Measurements from ENCODE around the gene RDH13.
"Not testable (repeated sequence)": the region's sequence is repeated elsewhere in the genome, so short reads cannot be mapped to it uniquely, and the experiment has no call there.

Gene RDH13

DNA sequence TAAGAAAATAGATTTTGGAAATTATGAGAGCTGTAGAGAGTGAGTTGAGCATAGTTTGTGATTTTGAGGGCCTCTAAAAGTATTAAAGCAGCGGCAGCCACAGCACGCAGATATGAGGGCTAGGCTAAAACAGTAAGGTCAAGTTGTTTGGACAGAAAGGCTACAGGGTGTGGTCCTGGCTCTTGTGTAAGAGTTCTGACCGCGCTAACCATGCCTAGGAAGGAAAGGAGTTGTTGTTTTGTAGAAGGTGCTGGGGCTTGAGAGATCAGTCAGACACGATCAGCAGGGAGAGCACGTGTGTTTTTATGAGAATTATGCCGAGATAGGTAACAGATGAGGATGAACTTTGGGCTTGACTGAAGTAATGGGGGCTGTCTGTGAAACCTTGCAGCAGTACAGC lies 54.2 kb downstream of the RDH13 start:
- not testable (repeated sequence) for DNase-seq

- DNase-seq, result not testable (repeated sequence)
Measured at GRCh38 chr19:55008189-55008588, 54.8 kb downstream of the RDH13 start.

- DNase-seq, result not testable (repeated sequence)
Measured at GRCh38 chr19:55007537-55007936, 55.4 kb downstream of the RDH13 start.

GRCh38 chr19:55006795-55007194 lies 56.2 kb downstream of the RDH13 start:
- not testable (repeated sequence) for DNase-seq

DNA sequence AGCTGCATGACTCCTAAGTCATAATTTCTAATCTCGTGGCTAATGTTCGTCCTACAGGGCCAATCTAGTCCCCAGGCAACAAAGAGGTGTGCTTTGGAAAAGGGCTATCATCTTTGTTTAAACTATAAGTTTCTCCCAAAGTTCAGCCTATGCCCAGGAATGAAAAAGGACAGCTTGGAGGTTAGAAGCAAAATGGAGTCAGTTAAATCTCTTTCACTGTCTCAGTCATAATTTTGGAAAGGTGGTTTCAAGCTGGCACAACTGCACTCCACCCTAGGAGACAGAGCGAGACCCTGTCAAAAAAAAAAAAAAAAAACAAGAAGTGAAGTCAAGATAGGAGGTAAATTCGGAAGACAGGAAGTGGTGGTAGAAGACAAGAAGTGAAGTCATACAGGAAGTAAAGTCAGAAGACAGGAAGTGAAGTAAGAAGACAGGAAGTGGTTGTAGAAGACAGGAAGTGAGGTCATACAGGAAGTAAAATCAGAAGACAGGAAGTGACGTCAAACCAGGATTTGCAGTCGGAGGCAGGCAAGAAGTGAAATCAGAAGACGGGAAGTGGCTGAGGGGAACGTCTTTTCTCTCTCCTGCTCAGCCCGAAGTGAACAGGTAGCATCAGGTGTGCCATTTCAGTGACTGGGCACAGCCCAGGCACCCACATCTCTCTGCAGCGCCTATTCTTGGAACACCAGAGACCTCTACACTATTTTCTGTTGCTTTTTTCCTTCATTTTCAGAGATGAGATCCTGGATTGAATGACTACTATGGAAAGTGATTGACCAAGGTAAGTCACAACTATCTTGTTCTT lies 57.1 kb downstream of the RDH13 start:
- no peak for DNase-seq

DNA sequence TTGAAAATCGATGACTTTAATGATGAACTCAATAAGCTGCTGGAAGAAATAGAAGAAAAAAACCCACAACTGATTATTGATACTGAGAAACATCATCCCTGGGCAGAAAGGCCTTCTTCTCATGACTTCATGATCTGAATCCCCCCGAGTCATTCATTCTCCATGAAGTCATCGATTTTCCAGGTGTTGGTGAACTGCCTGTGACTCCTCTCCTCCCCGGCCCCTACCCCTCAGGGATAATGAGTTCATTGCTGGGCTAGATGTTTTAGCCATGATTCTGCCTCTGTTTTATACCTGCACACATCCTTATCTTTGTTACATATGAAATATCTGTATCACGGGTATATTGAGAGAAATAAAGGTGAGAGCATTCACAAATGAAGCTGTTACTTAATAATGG lies 62.2 kb downstream of the RDH13 start:
- no peak for DNase-seq

GRCh38 chr19:54998751-54999239 lies 64.2 kb downstream of the RDH13 start:
- not testable (repeated sequence) for DNase-seq

DNA sequence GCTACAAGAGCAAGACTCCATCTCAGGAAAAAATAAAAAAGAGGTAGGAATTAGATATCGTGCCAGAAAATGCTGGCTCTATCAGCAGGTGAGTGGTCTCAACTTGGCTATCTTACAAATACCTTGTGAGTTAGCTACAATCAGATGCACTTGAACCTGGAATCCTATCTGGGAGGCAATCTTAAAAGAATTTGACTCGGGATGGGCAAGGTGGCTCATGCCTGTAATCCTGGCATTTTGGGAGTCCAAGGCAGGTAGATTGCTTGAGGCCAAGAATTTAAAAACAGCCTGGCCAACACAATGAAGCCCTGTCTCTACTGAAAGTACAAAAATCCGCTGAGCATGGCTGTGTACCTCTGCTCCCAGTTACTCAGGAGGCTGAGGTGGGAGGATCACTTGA lies 67.4 kb downstream of the RDH13 start:
- DNase-seq, result no peak
